H9 (cell line): Measurements from ENCODE around the gene CCR1. TPM values are rescaled to one million over a fixed set of nuclear protein-coding genes. Genes with fewer than 3 reads are reported as not detected.

Experiments
- DNase-seq: peaks from one replicate; pipeline ENCODE4 v3.0.0-alpha.2; 2017
- H2AFZ ChIP-seq: one replicate; pipeline ENCODE4 v1.6.1; 2013; ENCODE audit warnings: mild to moderate bottlenecking, low read length, control low read depth, moderate library complexity
- H2AK5ac ChIP-seq: 2 replicates; pipeline ENCODE4 v1.6.1; 2013; ENCODE audit warnings: low read length, control low read depth, mixed read lengths; ENCODE audit not compliant: insufficient read length
- H2BK120ac ChIP-seq: one replicate; pipeline ENCODE4 v1.6.1; 2013; ENCODE audit warnings: low read depth, mild to moderate bottlenecking, low read length, control low read depth, inconsistent platforms; ENCODE audit not compliant: poor library complexity, severe bottlenecking
- H2BK12ac ChIP-seq: 2 replicates; pipeline ENCODE4 v1.6.1; 2013; ENCODE audit warnings: low read length, control low read depth, mixed read lengths, low read depth; ENCODE audit not compliant: insufficient read length
- H2BK15ac ChIP-seq: 2 replicates; pipeline ENCODE4 v1.6.1; 2013; ENCODE audit warnings: low read depth, low read length, control low read depth
- H2BK20ac ChIP-seq: one replicate; pipeline ENCODE4 v1.6.1; 2013; ENCODE audit warnings: low read depth, mild to moderate bottlenecking, low read length, control low read depth, inconsistent platforms; ENCODE audit not compliant: poor library complexity, severe bottlenecking
- H2BK5ac ChIP-seq: 2 replicates; pipeline ENCODE4 v1.6.1; 2013; ENCODE audit warnings: low read length, control low read depth, mixed read lengths; ENCODE audit not compliant: insufficient read length
- H3K14ac ChIP-seq: 2 replicates; pipeline ENCODE4 v1.6.1; 2013; ENCODE audit warnings: low read length, control low read depth; ENCODE audit not compliant: insufficient read depth
- H3K18ac ChIP-seq: 2 replicates; pipeline ENCODE4 v1.6.1; 2013; ENCODE audit warnings: low read depth, mild to moderate bottlenecking, mixed read lengths, low read length, control low read depth; ENCODE audit not compliant: insufficient read length
- H3K23ac ChIP-seq: 2 replicates; pipeline ENCODE4 v1.6.1; 2013; ENCODE audit warnings: low read length, control low read depth, mixed read lengths, low read depth; ENCODE audit not compliant: insufficient read length
- H3K23me2 ChIP-seq: 2 replicates; pipeline ENCODE4 v1.6.1; 2013; ENCODE audit warnings: low read depth, mild to moderate bottlenecking, mixed read lengths, low read length, control low read depth; ENCODE audit not compliant: insufficient read length, poor library complexity, severe bottlenecking
- H3K27ac ChIP-seq: 2 replicates; pipeline ENCODE4 v1.5.1; 2013; ENCODE audit warnings: low read length, control low read depth, mixed read lengths, low read depth; ENCODE audit not compliant: insufficient read length
- H3K27me3 ChIP-seq: 2 replicates; pipeline ENCODE4 v1.6.1; 2013; ENCODE audit warnings: low read length, control low read depth, inconsistent platforms; ENCODE audit not compliant: insufficient read depth
- H3K4ac ChIP-seq: 2 replicates; pipeline ENCODE4 v1.6.1; 2013; ENCODE audit warnings: low read depth, mild to moderate bottlenecking, control low read depth, inconsistent platforms, low read length, moderate library complexity
- H3K4me1 ChIP-seq: 2 replicates; pipeline ENCODE4 v1.6.1; 2013; ENCODE audit warnings: low read length, control low read depth, inconsistent platforms; ENCODE audit not compliant: insufficient read depth
- H3K4me2 ChIP-seq: 2 replicates; pipeline ENCODE4 v1.6.1; 2013; ENCODE audit warnings: low read length, control low read depth, mixed read lengths; ENCODE audit not compliant: insufficient read length, insufficient read depth
- H3K56ac ChIP-seq: 2 replicates; pipeline ENCODE4 v1.6.1; 2013; ENCODE audit warnings: low read depth, mild to moderate bottlenecking, mixed read lengths, low read length, control low read depth; ENCODE audit not compliant: insufficient read length
- H3K79me1 ChIP-seq: 2 replicates; pipeline ENCODE4 v1.6.1; 2013; ENCODE audit warnings: low read depth, mild to moderate bottlenecking, moderate library complexity, low read length, control low read depth, inconsistent platforms; ENCODE audit not compliant: insufficient read depth, poor library complexity, severe bottlenecking
- H3K79me2 ChIP-seq: 2 replicates; pipeline ENCODE4 v1.6.1; 2013; ENCODE audit warnings: low read length, control low read depth, inconsistent platforms; ENCODE audit not compliant: insufficient read depth
- H3K9ac ChIP-seq: 2 replicates; pipeline ENCODE4 v1.6.1; 2013; ENCODE audit warnings: low read length, control low read depth, mixed read lengths; ENCODE audit not compliant: insufficient read length; ENCODE audit errors: extremely low read depth
- H3K9me3 ChIP-seq: one replicate; pipeline ENCODE4 v1.6.1; 2013; ENCODE audit warnings: low read depth, low read length, inconsistent platforms; ENCODE audit not compliant: control insufficient read depth
- H3T11ph ChIP-seq: one replicate; pipeline ENCODE4 v1.6.1; 2013; ENCODE audit warnings: mild to moderate bottlenecking, low read length, control low read depth, inconsistent platforms
- H4K20me1 ChIP-seq: one replicate; pipeline ENCODE4 v1.6.1; 2013; ENCODE audit not compliant: control insufficient read depth, insufficient read length, insufficient read depth
- H4K5ac ChIP-seq: 2 replicates; pipeline ENCODE4 v1.6.1; 2013; ENCODE audit warnings: low read depth, mild to moderate bottlenecking, mixed read lengths, low read length, control low read depth; ENCODE audit not compliant: insufficient read length
- H4K8ac ChIP-seq: replicated peaks from 2 replicates; pipeline ENCODE4 v1.6.1; 2013; ENCODE audit warnings: low read length, control low read depth, mixed read lengths, low read depth; ENCODE audit not compliant: insufficient read length
- H4K91ac ChIP-seq: 2 replicates; pipeline ENCODE4 v1.6.1; 2013; ENCODE audit warnings: low read depth, mild to moderate bottlenecking, moderate library complexity, mixed read lengths, low read length, control low read depth; ENCODE audit not compliant: insufficient read length
- H3K27ac Mint-ChIP-seq, 3 experiments: 2 replicates in 2 of 3; 3 replicates in 1 of 3; pipeline ENCODE4 v1.8.0; 2020 to 2021; ENCODE audit warnings: mixed read lengths in 3 of 3, mild to moderate bottlenecking in 1 of 3, moderate library complexity in 1 of 3
- H3K27me3 Mint-ChIP-seq: 2 replicates; pipeline ENCODE4 v1.8.0; 2021; ENCODE audit warnings: low read depth, mild to moderate bottlenecking, moderate library complexity, mixed read lengths
- H3K36me3 Mint-ChIP-seq, 3 experiments: 2 replicates in 2 of 3; 3 replicates in 1 of 3; pipeline ENCODE4 v1.8.0; 2020 to 2021; ENCODE audit warnings: low read depth in 3 of 3, mixed read lengths in 3 of 3; ENCODE audit not compliant: insufficient read depth in 1 of 3
- H3K4me1 Mint-ChIP-seq, 2 experiments: 2 replicates each; pipeline ENCODE4 v1.8.0; 2020; ENCODE audit warnings: mixed read lengths in 2 of 2
- H3K4me3 Mint-ChIP-seq, 2 experiments: 2 replicates in 1 of 2; 3 replicates in 1 of 2; pipeline ENCODE4 v1.8.0; 2020 to 2021; ENCODE audit warnings: mild to moderate bottlenecking in 2 of 2, mixed read lengths in 2 of 2, moderate library complexity in 1 of 2
- H3K9me3 Mint-ChIP-seq, 2 experiments: 2 replicates in 1 of 2; 3 replicates in 1 of 2; pipeline ENCODE4 v1.8.0; 2020; ENCODE audit warnings: mild to moderate bottlenecking in 2 of 2, mixed read lengths in 2 of 2, moderate library complexity in 1 of 2
- CTCF ChIP-seq: fragments of 200-600 bp; sonication (generic); conservative IDR thresholded peaks from 3 replicates; pipeline ENCODE4 v1.8.0; 2021; ENCODE audit warnings: antibody characterized with exemption, mild to moderate bottlenecking
- WGBS: extraction: QIAGEN DNeasy Blood & Tissue Kit; methylation state at CpG from one replicate; pipeline ENCODE4 v1.1.7; 2013; ENCODE audit warnings: missing lambda C conversion rate, low lambda C conversion rate, mixed read lengths; ENCODE audit not compliant: insufficient read length; ENCODE audit errors: extremely low coverage; 5-methylcytosine and 5-hydroxymethylcytosine counted together
- total RNA-seq: library from RNA; stranded (reverse); gene quantifications from 2 replicates; pipeline ENCODE4 v1.2.1, GENCODE V29; 2021

Gene CCR1
- total RNA-seq, 1 experiment from 2014 or later, result not detected

GRCh38 chr3:46168583-46169345 is 39.3 kb downstream of the CCR1 start:
- H3K27ac Mint-ChIP-seq, result no peak overlapping the region
- no peaks in the 10 kb centered on the region; the same call in none of the 2 replicates for H3K27me3 Mint-ChIP-seq
- H2BK120ac ChIP-seq, result no peak overlapping the region
- no peak overlapping the region for H3T11ph ChIP-seq
- DNase-seq, result no peak
- no peak overlapping the region for H2AK5ac ChIP-seq
- H2BK5ac ChIP-seq, result no peak overlapping the region
- H3K27me3 ChIP-seq, result no peaks in the 10 kb centered on the region
- no peak overlapping the region for H2AFZ ChIP-seq
- H2BK15ac ChIP-seq, result no peak overlapping the region
- H3K4me1 Mint-ChIP-seq, result peaks cover under 1% of the 10 kb centered on the region in 2 experiments
- H3K56ac ChIP-seq, result no peak overlapping the region
- no peak overlapping the region for H3K4me2 ChIP-seq
- no peak overlapping the region for H3K14ac ChIP-seq
- no peak overlapping the region for H2BK20ac ChIP-seq
- H3K79me2 ChIP-seq, result no peaks in the 10 kb centered on the region
- H3K9me3 Mint-ChIP-seq, result peaks cover 11 to 15% of the 10 kb centered on the region in 2 experiments; a peak in 4 of 5 replicates
- H3K23ac ChIP-seq, result no peak overlapping the region
- H4K91ac ChIP-seq, result no peak overlapping the region
- H3K27ac ChIP-seq, result no peak overlapping the region
- no peaks in the 10 kb centered on the region for H4K20me1 ChIP-seq
- TF ChIP-seq CTCF, result no peak
- no peak overlapping the region for H2BK12ac ChIP-seq
- no peak overlapping the region for H3K4ac ChIP-seq
- H3K9ac ChIP-seq, result no peak overlapping the region
- no peaks in the 10 kb centered on the region for H3K79me1 ChIP-seq
- H3K23me2 ChIP-seq, result no peaks in the 10 kb centered on the region
- H3K4me3 Mint-ChIP-seq, result no peak overlapping the region
- H3K9me3 ChIP-seq, result no peaks in the 10 kb centered on the region
- no peak overlapping the region for H4K8ac ChIP-seq
- H4K5ac ChIP-seq, result no peak overlapping the region
- no CpG with 5 or more reads among the region's 2 CpGs for WGBS
- H3K4me1 ChIP-seq, result no peaks in the 10 kb centered on the region; the same call in 1 of the 2 replicates
- no peak overlapping the region for H3K18ac ChIP-seq
- H3K36me3 Mint-ChIP-seq, result no peaks in the 10 kb centered on the region; a peak in 1 of 7 replicates
